ENCODE data around the gene SYT8. TPM values are rescaled to one million over a fixed set of nuclear protein-coding genes. Genes with fewer than 3 reads are reported as not detected.

Gene SYT8
- total RNA-seq, 1 donor from 2014 or later = 0.53 TPM

DNA sequence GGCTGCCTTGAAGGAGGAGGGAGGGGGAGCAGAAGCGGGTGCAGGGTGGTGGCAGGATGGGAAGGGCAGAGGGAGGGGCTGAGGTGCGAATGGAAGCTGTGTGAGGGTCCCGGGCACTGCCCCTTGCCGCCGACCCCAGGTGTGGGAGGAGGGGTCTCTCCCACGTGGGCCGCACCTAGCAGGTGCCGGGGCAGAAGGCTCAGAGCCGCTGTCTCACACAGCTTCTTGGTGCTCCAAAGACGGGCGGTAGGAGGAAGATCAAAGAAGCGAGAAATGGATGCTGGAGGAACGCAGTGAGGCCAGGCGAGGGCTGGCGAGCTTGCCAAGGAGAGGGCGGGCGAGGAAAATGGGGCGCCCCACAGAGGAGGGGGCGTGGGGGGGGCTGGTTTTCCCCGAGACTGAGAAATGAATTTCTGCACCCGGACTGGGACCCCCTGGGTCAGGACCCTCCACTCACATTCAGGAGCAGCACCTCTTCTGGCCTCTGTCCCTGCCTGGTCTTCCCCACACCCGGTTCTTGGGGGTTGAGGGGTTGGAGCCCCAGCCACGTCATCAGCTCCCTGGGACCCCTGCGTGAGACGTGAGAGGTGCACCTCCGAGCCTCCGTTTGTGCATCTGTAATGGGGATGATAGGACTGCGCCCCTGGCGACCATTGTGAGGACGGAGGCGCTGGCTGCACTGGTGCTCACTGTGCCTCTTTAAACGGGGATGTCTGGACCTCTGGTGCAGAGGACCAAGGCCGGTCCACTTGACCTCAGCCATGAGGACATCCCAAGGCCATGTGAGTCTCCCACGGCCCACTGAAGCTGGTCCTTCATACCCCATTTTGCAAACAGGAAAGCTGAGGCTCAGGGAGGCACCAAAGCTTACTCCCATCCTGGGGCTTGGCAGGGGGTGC is 34.9 kb downstream of the SYT8 start:
- TF ChIP-seq, protein P1, sequence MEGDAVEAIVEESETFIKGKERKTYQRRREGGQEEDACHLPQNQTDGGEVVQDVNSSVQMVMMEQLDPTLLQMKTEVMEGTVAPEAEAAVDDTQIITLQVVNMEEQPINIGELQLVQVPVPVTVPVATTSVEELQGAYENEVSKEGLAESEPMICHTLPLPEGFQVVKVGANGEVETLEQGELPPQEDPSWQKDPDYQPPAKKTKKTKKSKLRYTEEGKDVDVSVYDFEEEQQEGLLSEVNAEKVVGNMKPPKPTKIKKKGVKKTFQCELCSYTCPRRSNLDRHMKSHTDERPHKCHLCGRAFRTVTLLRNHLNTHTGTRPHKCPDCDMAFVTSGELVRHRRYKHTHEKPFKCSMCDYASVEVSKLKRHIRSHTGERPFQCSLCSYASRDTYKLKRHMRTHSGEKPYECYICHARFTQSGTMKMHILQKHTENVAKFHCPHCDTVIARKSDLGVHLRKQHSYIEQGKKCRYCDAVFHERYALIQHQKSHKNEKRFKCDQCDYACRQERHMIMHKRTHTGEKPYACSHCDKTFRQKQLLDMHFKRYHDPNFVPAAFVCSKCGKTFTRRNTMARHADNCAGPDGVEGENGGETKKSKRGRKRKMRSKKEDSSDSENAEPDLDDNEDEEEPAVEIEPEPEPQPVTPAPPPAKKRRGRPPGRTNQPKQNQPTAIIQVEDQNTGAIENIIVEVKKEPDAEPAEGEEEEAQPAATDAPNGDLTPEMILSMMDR (IDR thresholded peaks at IDR 0.05; ENCODE audit: insufficient read depth, low read length, severe bottlenecking) = peak; percentile 25
- FAIRE-seq = no peak
- Histone ChIP-seq H3K27me3 (ENCODE audit: control insufficient read depth, insufficient read depth, low read length) (peaks cover 3% of the 10 kb centered on the region), H3K36me3 (ENCODE audit: control insufficient read depth, insufficient read depth, low read length) (no peaks in the 10 kb centered on the region), H3K4me3 (ENCODE audit: low read depth, low read length) (no peak overlapping the region)
- no peak for DNase-seq (ENCODE audit: low read depth)

DNA sequence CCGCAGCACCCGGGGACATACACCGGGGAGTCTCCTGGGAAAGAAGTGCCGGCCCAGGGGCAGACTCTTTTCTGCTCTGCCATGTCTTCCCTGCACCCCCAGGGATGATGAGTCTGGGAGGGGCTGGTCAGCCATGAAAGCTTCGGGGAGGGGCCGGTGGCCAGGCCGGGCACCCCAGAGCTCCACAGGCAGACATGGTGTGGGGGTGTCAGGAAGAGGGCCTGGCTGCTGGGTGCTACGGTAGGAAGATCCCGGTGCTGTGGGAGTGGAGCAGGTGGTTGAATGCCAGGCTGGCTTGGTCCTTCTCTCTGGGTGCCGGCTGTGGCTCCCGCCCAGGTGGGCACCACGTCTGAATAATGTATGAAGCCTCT is 35.5 kb downstream of the SYT8 start:
- no peak for FAIRE-seq
- no peak for DNase-seq (ENCODE audit: low read depth)
- TF ChIP-seq, protein P1 (IDR thresholded peaks at IDR 0.05; ENCODE audit: insufficient read depth, low read length, severe bottlenecking) = no peak
- H3K27me3 ChIP-seq (ENCODE audit: control insufficient read depth, insufficient read depth, low read length) = peaks cover 3% of the 10 kb centered on the region
- no peak overlapping the region for H3K4me3 ChIP-seq (ENCODE audit: low read depth, low read length)
- H3K36me3 ChIP-seq (ENCODE audit: control insufficient read depth, insufficient read depth, low read length) = no peaks in the 10 kb centered on the region

DNA sequence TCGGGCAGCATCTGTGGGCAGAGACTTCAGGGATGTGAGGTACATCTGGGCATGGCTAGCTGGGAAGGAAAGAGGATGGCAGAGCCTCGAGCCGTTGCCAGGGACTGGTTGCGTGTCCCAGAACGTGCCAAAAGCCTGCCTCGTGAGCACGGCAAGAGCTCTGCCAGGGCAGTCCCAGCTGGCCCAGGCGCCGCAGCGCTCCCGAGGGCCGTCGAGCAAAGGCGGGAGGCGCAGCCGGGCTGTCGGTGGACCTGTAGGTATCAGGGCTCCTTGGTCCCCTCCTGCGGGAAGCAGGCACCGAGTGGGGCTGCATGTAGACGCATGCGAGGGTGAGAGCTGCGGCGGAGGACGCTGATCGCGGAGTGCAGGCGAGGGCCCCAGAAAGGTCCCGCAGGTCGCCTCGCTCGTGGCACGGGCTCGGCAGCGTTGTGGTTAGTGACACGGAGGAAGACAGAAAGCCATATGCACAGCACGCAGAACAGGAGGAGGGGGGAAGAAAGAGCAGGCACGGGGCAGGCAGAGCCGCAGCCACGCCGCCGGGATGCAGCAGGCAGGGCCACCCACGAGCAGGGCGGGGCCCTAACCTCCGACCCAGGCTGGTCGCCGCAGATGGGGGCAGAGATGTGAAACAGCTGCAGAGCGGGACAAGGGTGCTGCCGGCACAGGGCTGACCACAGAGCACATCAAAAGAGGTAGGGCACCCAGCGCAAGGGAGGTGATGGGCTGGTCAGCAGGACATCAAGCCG is 36.1 kb downstream of the SYT8 start:
- FAIRE-seq (no peak), DNase-seq (ENCODE audit: low read depth) (no peak)
- TF ChIP-seq, protein P1 (IDR thresholded peaks at IDR 0.05; ENCODE audit: insufficient read depth, low read length, severe bottlenecking) = no peak
- no peak overlapping the region for H3K4me3 ChIP-seq (ENCODE audit: low read depth, low read length)
- peaks cover 3% of the 10 kb centered on the region for H3K27me3 ChIP-seq (ENCODE audit: control insufficient read depth, insufficient read depth, low read length)
- H3K36me3 ChIP-seq (ENCODE audit: control insufficient read depth, insufficient read depth, low read length) = no peaks in the 10 kb centered on the region

DNA sequence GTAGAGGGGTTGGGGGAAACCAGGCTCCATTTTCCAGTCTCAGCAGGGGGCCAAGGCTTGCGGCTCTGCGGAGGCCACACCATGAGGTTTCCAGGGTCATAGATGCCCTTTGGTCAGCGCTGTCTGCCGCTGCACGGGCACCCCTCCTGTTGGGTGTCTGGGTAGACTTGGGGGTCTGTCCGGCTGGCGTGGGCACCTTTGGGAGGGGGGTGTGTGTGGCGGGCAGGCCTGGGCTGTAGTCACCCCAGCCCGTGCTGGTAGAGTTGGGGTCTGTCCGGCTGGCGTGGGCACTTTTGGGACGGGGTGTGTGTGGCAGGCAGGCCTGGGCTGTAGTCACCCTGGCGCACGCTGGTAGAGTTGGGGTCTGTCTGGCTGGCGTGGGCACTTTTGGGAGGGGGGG is 36.7 kb downstream of the SYT8 start:
- H3K4me3 ChIP-seq (ENCODE audit: low read depth, low read length) = no peak overlapping the region
- no peaks in the 10 kb centered on the region for H3K36me3 ChIP-seq (ENCODE audit: control insufficient read depth, insufficient read depth, low read length)
- FAIRE-seq = no peak
- no peak for DNase-seq (ENCODE audit: low read depth)
- TF ChIP-seq, protein P1 (IDR thresholded peaks at IDR 0.05; ENCODE audit: insufficient read depth, low read length, severe bottlenecking) = no peak
- H3K27me3 ChIP-seq (ENCODE audit: control insufficient read depth, insufficient read depth, low read length) = peaks cover 3% of the 10 kb centered on the region

DNA sequence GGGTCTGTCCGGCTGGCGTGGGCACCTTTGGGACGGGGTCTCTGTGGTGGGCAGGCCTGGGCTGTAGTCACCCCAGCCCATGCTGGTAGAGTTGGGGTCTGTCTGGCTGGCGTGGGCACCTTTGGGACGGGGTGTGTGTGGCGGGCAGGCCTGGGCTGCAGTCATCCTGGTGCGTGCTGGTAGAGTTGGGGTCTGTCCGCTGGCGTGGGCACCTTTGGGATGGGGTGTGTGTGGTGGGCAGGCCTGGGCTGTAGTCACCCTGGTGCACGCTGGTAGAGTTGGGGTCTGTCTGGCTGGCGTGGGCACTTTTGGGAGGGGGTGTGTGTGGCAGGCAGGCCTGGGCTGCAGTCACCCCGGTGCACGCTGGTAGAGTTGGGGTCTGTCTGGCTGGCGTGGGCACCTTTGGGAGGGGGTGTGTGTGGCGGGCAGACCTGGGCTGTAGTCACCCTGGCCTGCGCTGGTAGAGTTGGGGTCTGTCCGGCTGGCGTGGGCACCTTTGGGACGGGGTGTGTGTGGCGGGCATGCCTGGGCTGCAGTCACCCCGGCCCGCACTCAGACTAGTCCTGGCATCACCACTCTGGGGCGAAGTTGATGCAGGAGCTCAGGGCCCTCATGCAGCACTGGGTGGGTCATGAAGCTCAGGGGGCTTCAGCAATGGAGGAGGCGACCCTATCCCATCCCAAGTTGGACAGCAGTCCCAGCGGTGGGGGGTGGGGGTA is 37.6 kb downstream of the SYT8 start:
- TF ChIP-seq, protein P1 (IDR thresholded peaks at IDR 0.05; ENCODE audit: insufficient read depth, low read length, severe bottlenecking) = no peak
- no peaks in the 10 kb centered on the region for H3K36me3 ChIP-seq (ENCODE audit: control insufficient read depth, insufficient read depth, low read length)
- H3K27me3 ChIP-seq (ENCODE audit: control insufficient read depth, insufficient read depth, low read length) = peaks cover 3% of the 10 kb centered on the region
- no peak overlapping the region for H3K4me3 ChIP-seq (ENCODE audit: low read depth, low read length)
- FAIRE-seq (no peak), DNase-seq (ENCODE audit: low read depth) (no peak)

All from bronchial epithelial cell (primary cell).